Astrocyte of the spinal cord (primary cell): Measurements from ENCODE around the gene SPINT2.

Experiments used
- DNase-seq: peaks from one replicate; pipeline ENCODE4 v3.0.0; 2011; ENCODE audit warnings: low read depth, low spot score
- H3K4me3 ChIP-seq: 2 replicates; pipeline ENCODE4 v1.5.1; 2011; ENCODE audit warnings: low read depth, mild to moderate bottlenecking, low read length, moderate library complexity
- CTCF ChIP-seq: IDR thresholded peaks from 2 replicates; pipeline ENCODE4 v1.5.1; 2012; ENCODE audit warnings: low read depth, mild to moderate bottlenecking, low read length, inconsistent platforms
- in situ Hi-C: cut with HindIII; loops from 2 replicates; pipeline ENCODE4 v1.10.0; 2017; ENCODE audit warnings: low sequenced_read_pairs

Gene SPINT2

DNA sequence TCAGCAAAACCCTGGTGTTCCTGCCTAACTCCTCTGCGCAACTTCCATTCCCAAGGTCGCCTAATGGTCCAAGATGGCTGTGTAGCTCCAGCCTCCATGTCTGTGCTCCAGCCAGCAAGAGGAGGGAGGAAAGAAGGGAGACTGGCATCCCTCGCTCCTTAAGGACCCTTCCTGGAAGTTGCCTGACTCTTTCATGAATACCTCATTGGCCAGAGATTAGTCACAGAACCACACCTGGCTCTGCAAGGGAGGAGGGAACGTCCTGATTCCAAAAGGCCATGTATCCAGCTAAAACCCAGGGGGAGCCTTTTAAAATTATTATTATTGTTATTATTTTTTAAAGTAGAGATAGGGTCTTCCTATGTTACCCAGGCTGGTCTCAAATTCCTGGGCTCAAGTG, 60.1 kb downstream of the SPINT2 start:
- H3K4me3 ChIP-seq, result no peak overlapping the region
- in situ Hi-C loops, result no loop called here
- no peak for DNase-seq
- no peak for TF ChIP-seq CTCF

- no peak for DNase-seq
- TF ChIP-seq CTCF, result no peak
- H3K4me3 ChIP-seq, result no peak overlapping the region
- in situ Hi-C loops, result no loop called here
These were observed 62.2 kb downstream of the SPINT2 start for GRCh38 chr19:38326591-38326990.

- H3K4me3 ChIP-seq, result no peak overlapping the region
- DNase-seq, result no peak
- TF ChIP-seq CTCF, result no peak
- in situ Hi-C loops, result no loop called here
These were observed 65.3 kb downstream of the SPINT2 start for GRCh38 chr19:38329651-38330050.

GRCh38 chr19:38331728-38332127, 67.4 kb downstream of the SPINT2 start:
- no peak for DNase-seq
- H3K4me3 ChIP-seq, result no peak overlapping the region
- in situ Hi-C loops, result no loop called here
- TF ChIP-seq CTCF, result no peak

- TF ChIP-seq CTCF, result no peak
- in situ Hi-C loops, result no loop called here
- no peak for DNase-seq
- no peak overlapping the region for H3K4me3 ChIP-seq
These were observed 68.9 kb downstream of the SPINT2 start for GRCh38 chr19:38333245-38333644.

- in situ Hi-C loops, result no loop called here
- peak; percentile 96 for DNase-seq
- peak overlapping the region; percentile 55 for H3K4me3 ChIP-seq
- TF ChIP-seq CTCF, result no peak
These were observed 71.7 kb downstream of the SPINT2 start for GRCh38 chr19:38335949-38336637.
